ENCODE measurements around the gene TMEM54.

DNA sequence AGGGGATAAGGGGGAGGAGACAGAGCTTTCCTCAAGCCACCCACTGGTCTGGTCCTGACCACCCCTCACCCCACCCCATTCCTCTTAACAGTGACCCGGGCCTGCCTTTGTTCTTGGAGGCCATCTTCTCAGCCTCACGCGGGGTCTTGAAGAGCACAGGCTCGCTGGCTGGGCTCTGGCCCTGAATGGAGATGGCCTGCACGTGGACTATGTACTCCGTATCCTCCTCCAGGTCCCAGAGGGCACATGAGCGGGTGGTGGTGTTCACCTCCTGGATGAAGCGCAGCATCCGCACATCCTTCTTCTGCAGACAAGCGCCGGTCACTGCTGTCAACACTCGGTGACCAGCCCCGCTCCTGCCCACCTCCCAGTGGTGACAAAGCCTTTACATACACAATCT is 33.1 kb downstream of the TMEM54 start:
- TF ChIP-seq EZH2 (IDR thresholded peaks at IDR 0.05; ENCODE audit: low read length, missing control alignments), result no peak
- no peak for TF ChIP-seq CTCF (conservative IDR thresholded peaks at IDR 0.05 in 1 of 2, IDR thresholded peaks at IDR 0.05 in 1 of 2; ENCODE audit: low read depth in 1 of 2, low read length in 2 of 2)
